HCT116 (cell line): ENCODE results near the gene SENP8.

Experiments used
- CTCF ChIP-seq, 3 experiments: fragments of 200-600 bp in 1 of 3; sonication (generic) in 1 of 3; IDR thresholded peaks in 2 of 3; conservative IDR thresholded peaks in 1 of 3; 2 replicates each; pipeline ENCODE4 v1.5.1; 2012 to 2017; ENCODE audit warnings: low read depth in 2 of 3, low read length in 2 of 3, antibody characterized with exemption in 1 of 3, borderline replicate concordance in 1 of 3, control low read depth in 1 of 3, mild to moderate bottlenecking in 1 of 3, mixed read lengths in 1 of 3, mixed run types in 1 of 3, moderate library complexity in 1 of 3; ENCODE audit not compliant: insufficient read depth in 1 of 3
- ELF1 ChIP-seq: IDR thresholded peaks from 2 replicates; pipeline ENCODE4 v1.6.1; 2012; ENCODE audit warnings: low read depth, borderline replicate concordance
- EZH2 ChIP-seq: fragments of 200-600 bp; sonication (generic); IDR thresholded peaks from 2 replicates; pipeline ENCODE4 v1.6.1; 2017; ENCODE audit warnings: antibody characterized with exemption, mixed run types
- POLR2A ChIP-seq: IDR thresholded peaks from 2 replicates; pipeline ENCODE4 v1.7.0; 2011; ENCODE audit warnings: borderline replicate concordance; ENCODE audit not compliant: insufficient read depth, insufficient read length; ENCODE audit errors: extremely low read depth
- YY1 ChIP-seq: IDR thresholded peaks from 2 replicates; pipeline ENCODE4 v1.6.1; 2011; ENCODE audit warnings: low read length, low read depth, moderate library complexity, mild to moderate bottlenecking; ENCODE audit not compliant: insufficient replicate concordance; ENCODE audit errors: extremely low read depth

- TF ChIP-seq EZH2 (no peak), CTCF (IDR thresholded peaks at IDR 0.05 in 2 of 3, conservative IDR thresholded peaks at IDR 0.05 in 1 of 3; ENCODE audit: borderline replicate concordance in 1 of 3, insufficient read depth in 1 of 3, low read depth in 2 of 3, low read length in 2 of 3) (no peak), ELF1 (no peak), YY1 (no peak), POLR2A (no peak)
Measured at GRCh38 chr15:72173864-72174550, 55.8 kb downstream of the SENP8 start.
